ENCODE results near the gene CARD6. TPM values are rescaled to one million over a fixed set of nuclear protein-coding genes. Genes with fewer than 3 reads are reported as not detected.

Gene CARD6
- total and polyA plus RNA-seq, 10 of the 15 experiments (the other 5 are each of a cell fraction or from before 2014, with no cell fraction given), result 0.29 to 1.2 (median 0.62) TPM

- TF ChIP-seq, protein P1, sequence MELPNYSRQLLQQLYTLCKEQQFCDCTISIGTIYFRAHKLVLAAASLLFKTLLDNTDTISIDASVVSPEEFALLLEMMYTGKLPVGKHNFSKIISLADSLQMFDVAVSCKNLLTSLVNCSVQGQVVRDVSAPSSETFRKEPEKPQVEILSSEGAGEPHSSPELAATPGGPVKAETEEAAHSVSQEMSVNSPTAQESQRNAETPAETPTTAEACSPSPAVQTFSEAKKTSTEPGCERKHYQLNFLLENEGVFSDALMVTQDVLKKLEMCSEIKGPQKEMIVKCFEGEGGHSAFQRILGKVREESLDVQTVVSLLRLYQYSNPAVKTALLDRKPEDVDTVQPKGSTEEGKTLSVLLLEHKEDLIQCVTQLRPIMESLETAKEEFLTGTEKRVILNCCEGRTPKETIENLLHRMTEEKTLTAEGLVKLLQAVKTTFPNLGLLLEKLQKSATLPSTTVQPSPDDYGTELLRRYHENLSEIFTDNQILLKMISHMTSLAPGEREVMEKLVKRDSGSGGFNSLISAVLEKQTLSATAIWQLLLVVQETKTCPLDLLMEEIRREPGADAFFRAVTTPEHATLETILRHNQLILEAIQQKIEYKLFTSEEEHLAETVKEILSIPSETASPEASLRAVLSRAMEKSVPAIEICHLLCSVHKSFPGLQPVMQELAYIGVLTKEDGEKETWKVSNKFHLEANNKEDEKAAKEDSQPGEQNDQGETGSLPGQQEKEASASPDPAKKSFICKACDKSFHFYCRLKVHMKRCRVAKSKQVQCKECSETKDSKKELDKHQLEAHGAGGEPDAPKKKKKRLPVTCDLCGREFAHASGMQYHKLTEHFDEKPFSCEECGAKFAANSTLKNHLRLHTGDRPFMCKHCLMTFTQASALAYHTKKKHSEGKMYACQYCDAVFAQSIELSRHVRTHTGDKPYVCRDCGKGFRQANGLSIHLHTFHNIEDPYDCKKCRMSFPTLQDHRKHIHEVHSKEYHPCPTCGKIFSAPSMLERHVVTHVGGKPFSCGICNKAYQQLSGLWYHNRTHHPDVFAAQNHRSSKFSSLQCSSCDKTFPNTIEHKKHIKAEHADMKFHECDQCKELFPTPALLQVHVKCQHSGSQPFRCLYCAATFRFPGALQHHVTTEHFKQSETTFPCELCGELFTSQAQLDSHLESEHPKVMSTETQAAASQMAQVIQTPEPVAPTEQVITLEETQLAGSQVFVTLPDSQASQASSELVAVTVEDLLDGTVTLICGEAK (IDR thresholded peaks at IDR 0.05; ENCODE audit: borderline replicate concordance), result peak; percentile 99
- peak; percentile 99 for TF ChIP-seq PML (IDR thresholded peaks at IDR 0.05; ENCODE audit: low read length)
- TF ChIP-seq ATF3 (IDR thresholded peaks at IDR 0.05; ENCODE audit: borderline replicate concordance, extremely low read depth, low read depth, low read length), result no peak
- peak; percentile 82; the same call in 1 of the 2 replicates for TF ChIP-seq ZSCAN29 (IDR thresholded peaks at IDR 0.05)
- no peak for TF ChIP-seq ASH2L (IDR thresholded peaks at IDR 0.05; ENCODE audit: borderline replicate concordance, low read depth)
- TF ChIP-seq, protein P2, sequence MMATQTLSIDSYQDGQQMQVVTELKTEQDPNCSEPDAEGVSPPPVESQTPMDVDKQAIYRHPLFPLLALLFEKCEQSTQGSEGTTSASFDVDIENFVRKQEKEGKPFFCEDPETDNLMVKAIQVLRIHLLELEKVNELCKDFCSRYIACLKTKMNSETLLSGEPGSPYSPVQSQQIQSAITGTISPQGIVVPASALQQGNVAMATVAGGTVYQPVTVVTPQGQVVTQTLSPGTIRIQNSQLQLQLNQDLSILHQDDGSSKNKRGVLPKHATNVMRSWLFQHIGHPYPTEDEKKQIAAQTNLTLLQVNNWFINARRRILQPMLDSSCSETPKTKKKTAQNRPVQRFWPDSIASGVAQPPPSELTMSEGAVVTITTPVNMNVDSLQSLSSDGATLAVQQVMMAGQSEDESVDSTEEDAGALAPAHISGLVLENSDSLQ (IDR thresholded peaks at IDR 0.05), result peak; percentile 67
- TF ChIP-seq SPI1 (IDR thresholded peaks at IDR 0.05; ENCODE audit: borderline replicate concordance, insufficient read depth, low read depth, low read length), result peak; percentile 80
- peak; percentile 57; the same call in 1 of the 2 replicates for TF ChIP-seq IRF3 (IDR thresholded peaks at IDR 0.05)
- TF ChIP-seq DPF2 (IDR thresholded peaks at IDR 0.05), result 0 out of 2 replicates have a peak, but pooled peaks have one; percentile 62
- no peak for TF ChIP-seq RAD21 (IDR thresholded peaks at IDR 0.05; ENCODE audit: insufficient read depth, low read depth, low read length)
- TF ChIP-seq ZNF24 (IDR thresholded peaks at IDR 0.05), result peak; percentile 85
- peak; percentile 100 for TF ChIP-seq POLR2AphosphoS5 (IDR thresholded peaks at IDR 0.05; ENCODE audit: low read length)
- TF ChIP-seq POU2F2 (IDR thresholded peaks at IDR 0.05; ENCODE audit: borderline replicate concordance, low read depth, low read length), result peak; percentile 94; the same call in 2 of the 3 replicates
- TF ChIP-seq, protein P3, sequence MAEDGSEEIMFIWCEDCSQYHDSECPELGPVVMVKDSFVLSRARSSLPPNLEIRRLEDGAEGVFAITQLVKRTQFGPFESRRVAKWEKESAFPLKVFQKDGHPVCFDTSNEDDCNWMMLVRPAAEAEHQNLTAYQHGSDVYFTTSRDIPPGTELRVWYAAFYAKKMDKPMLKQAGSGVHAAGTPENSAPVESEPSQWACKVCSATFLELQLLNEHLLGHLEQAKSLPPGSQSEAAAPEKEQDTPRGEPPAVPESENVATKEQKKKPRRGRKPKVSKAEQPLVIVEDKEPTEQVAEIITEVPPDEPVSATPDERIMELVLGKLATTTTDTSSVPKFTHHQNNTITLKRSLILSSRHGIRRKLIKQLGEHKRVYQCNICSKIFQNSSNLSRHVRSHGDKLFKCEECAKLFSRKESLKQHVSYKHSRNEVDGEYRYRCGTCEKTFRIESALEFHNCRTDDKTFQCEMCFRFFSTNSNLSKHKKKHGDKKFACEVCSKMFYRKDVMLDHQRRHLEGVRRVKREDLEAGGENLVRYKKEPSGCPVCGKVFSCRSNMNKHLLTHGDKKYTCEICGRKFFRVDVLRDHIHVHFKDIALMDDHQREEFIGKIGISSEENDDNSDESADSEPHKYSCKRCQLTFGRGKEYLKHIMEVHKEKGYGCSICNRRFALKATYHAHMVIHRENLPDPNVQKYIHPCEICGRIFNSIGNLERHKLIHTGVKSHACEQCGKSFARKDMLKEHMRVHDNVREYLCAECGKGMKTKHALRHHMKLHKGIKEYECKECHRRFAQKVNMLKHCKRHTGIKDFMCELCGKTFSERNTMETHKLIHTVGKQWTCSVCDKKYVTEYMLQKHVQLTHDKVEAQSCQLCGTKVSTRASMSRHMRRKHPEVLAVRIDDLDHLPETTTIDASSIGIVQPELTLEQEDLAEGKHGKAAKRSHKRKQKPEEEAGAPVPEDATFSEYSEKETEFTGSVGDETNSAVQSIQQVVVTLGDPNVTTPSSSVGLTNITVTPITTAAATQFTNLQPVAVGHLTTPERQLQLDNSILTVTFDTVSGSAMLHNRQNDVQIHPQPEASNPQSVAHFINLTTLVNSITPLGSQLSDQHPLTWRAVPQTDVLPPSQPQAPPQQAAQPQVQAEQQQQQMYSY (CRISPR knock-in tag; IDR thresholded peaks at IDR 0.05), result no peak
These were observed 6.0 kb upstream of the CARD6 start, which contains the start of gene RPL37 (continued) for GRCh38 chr5:40834849-40835787.

Measured in GM12878 (cell line).